HL-60 (cell line): ENCODE measurements around the gene PRRC2B.

Experiments used
- GABPA ChIP-seq: IDR thresholded peaks from 2 replicates; pipeline ENCODE4 v1.6.1; 2012; ENCODE audit warnings: low read depth
- POLR2AphosphoS5 ChIP-seq: IDR thresholded peaks from 2 replicates; pipeline ENCODE4 v1.6.1; 2012; ENCODE audit warnings: low read depth
- TF ChIP-seq, protein P1 (sequence below): IDR thresholded peaks from one replicate; pipeline ENCODE4 v1.5.1; 2011; ENCODE audit warnings: low read length, control low read depth, inconsistent platforms; ENCODE audit not compliant: insufficient read depth

DNA sequence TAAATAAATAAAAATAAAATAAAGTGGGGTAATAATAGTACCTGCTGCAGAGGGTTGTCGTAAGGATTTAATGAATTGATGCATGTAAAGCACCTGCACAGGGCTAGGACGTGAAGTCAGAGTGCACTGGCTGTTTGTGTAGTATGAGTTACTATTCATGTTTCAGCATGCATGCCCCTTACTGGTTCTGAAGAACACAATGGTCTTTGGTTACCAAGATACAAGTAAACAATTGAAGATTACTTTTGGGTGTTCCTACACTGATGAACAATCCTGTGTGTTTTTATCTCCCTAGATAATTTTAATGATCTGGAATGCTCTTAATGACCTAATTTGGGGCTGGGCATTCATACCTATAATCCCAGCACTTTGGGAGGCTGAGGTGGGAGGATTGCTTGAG, 23.2 kb upstream of the PRRC2B start:
- TF ChIP-seq, protein P1, sequence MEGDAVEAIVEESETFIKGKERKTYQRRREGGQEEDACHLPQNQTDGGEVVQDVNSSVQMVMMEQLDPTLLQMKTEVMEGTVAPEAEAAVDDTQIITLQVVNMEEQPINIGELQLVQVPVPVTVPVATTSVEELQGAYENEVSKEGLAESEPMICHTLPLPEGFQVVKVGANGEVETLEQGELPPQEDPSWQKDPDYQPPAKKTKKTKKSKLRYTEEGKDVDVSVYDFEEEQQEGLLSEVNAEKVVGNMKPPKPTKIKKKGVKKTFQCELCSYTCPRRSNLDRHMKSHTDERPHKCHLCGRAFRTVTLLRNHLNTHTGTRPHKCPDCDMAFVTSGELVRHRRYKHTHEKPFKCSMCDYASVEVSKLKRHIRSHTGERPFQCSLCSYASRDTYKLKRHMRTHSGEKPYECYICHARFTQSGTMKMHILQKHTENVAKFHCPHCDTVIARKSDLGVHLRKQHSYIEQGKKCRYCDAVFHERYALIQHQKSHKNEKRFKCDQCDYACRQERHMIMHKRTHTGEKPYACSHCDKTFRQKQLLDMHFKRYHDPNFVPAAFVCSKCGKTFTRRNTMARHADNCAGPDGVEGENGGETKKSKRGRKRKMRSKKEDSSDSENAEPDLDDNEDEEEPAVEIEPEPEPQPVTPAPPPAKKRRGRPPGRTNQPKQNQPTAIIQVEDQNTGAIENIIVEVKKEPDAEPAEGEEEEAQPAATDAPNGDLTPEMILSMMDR: no peak
- no peak for TF ChIP-seq POLR2AphosphoS5
- TF ChIP-seq GABPA: no peak
